HL-60/S4 treated with retinoic acid at 250 ng/mL for 4 days and 3 days (cell line): ENCODE results near the gene RAG1.

Experiments
- in situ Hi-C: fragments of 300-500 bp; cut with MboI; formaldehyde crosslinking; loops from 2 replicates; pipeline ENCODE4 v1.7.0; 2022; ENCODE audit warnings: low sequenced_read_pairs

RAG1 gene

GRCh38 chr11:36627006-36627405 is 59.2 kb downstream of the RAG1 start:
- in situ Hi-C loops: no loop called here

GRCh38 chr11:36627471-36627870 is 59.7 kb downstream of the RAG1 start:
- in situ Hi-C loops: no loop called here

- in situ Hi-C loops: no loop called here
Observed at GRCh38 chr11:36628141-36628540, 60.3 kb downstream of the RAG1 start.

GRCh38 chr11:36628765-36629244 is 61.0 kb downstream of the RAG1 start:
- in situ Hi-C loops: no loop called here
